HG02981 (cell line): Measurements from ENCODE around the gene BTNL2.

Experiments used
- ATAC-seq: cut with Tn5 transposase; IDR thresholded peaks from one replicate; pipeline ENCODE4 v1.9.1; 2021; ENCODE audit warnings: mild to moderate bottlenecking, moderate library complexity; ENCODE audit not compliant: unreplicated experiment

BTNL2 gene

GRCh38 chr6:32415521-32416019 lies 8.6 kb upstream of the BTNL2 start:
- ATAC-seq: no peak

- no peak for ATAC-seq
Observed at GRCh38 chr6:32413427-32414047, 6.6 kb upstream of the BTNL2 start.

- no peak for ATAC-seq
Observed at GRCh38 chr6:32411566-32412327, 4.8 kb upstream of the BTNL2 start.

GRCh38 chr6:32410906-32411305 lies 3.9 kb upstream of the BTNL2 start:
- ATAC-seq: no peak

GRCh38 chr6:32406197-32406596 lies 784 bp downstream of the BTNL2 start:
- no peak for ATAC-seq

GRCh38 chr6:32405656-32406055 lies 1.3 kb downstream of the BTNL2 start:
- ATAC-seq: no peak

GRCh38 chr6:32402812-32403211 lies 4.2 kb downstream of the BTNL2 start:
- no peak for ATAC-seq

- ATAC-seq: no peak
Observed at GRCh38 chr6:32401284-32401963, 5.6 kb downstream of the BTNL2 start.

- ATAC-seq: no peak
Observed at GRCh38 chr6:32397252-32397920, 9.6 kb downstream of the BTNL2 start.

- ATAC-seq: no peak
Observed at GRCh38 chr6:32396028-32396427, 11.0 kb downstream of the BTNL2 start.

GRCh38 chr6:32393665-32394420 lies 13.1 kb downstream of the BTNL2 start:
- ATAC-seq: no peak

- no peak for ATAC-seq
Observed at GRCh38 chr6:32391505-32391904, 15.5 kb downstream of the BTNL2 start.

GRCh38 chr6:32387589-32388340 lies 19.2 kb downstream of the BTNL2 start:
- no peak for ATAC-seq

GRCh38 chr6:32386040-32386439 lies 20.9 kb downstream of the BTNL2 start:
- no peak for ATAC-seq

- ATAC-seq: no peak
Observed at GRCh38 chr6:32382757-32383420, 24.1 kb downstream of the BTNL2 start.

GRCh38 chr6:32379545-32379944 lies 27.4 kb downstream of the BTNL2 start:
- ATAC-seq: no peak

GRCh38 chr6:32375739-32376529 lies 31.0 kb downstream of the BTNL2 start:
- ATAC-seq: no peak

- ATAC-seq: no peak
Observed at GRCh38 chr6:32371803-32372202, 35.2 kb downstream of the BTNL2 start, which contains the start of gene TSBP1. TSBP1 (minus strand) TSS chr6:32371903; CDS start chr6:32371706, 197 bp downstream.
